Kidney glomerular epithelial cell (primary cell): Measurements from ENCODE around the gene ATP6V1G3.
"Not testable (repeated sequence)": the region's sequence is repeated elsewhere in the genome, so short reads cannot be mapped to it uniquely, and the experiment has no call there.

ENCODE experiments used
- DNase-seq: peaks from one replicate; lab custom pipeline; 2025; lab: John Stamatoyannopoulos, UW

Gene ATP6V1G3

DNA sequence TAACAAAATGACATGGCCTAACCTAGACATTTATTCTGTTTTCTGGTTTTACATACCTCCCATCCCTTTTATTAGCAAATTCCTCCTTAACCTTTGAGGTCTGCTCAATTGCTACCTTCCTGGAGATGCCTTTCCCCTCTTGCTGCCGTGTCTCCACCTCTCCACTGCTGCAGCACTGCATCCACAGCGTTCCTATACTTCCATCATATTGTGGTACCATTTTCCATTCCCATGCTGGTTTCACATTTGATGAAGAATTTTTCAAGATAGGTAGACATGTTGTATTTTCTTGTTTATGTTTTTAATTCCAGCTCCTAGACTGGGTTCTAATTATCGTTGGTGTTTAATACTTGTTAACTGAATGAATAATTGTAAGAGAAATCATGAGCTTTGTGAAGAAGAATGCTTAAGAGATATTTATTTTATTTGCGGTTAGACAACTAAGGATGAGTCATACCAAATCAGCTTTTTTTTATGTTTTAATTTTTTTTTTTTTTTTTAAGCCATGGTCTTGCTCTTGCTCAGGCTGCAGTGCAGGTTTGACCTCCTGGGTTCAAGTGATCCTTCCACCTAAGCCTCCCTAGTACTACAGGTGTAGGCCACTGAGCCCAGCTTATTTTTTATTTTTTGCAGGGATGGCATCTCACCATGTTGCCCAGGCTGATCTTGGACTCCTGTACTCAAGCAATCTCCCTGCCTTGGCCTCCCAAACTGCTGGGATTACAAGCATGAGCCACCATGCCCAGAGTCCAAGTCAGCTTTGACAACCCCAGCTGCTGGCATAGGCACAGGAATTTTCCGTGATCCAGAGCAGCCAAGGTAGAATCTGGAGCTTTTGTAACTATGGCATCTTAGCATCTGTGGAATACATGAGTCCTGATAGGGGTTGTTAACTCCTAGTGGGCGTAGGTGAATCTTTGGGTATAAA, 44.0 kb downstream of the ATP6V1G3 start:
- DNase-seq = peak; percentile 30

DNA sequence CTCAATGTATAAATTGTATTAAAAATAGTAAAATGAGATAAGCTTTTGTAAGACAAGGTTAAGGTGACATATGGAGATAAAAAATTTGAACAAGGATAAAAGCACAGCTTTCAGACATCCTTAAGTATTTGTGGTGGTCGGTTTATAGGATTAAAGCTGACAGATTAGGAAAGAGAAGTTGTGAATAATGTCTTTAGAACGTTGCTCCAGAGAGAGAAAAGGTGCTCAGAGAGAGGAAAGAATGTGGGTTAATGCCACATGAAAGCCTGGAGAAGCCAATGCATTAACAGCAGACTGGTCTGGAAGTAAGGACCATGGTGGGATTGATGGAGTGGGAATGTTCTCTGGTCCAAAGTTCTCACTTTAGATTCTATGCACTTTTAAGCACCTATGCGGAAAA, 44.8 kb downstream of the ATP6V1G3 start:
- no peak for DNase-seq

DNA sequence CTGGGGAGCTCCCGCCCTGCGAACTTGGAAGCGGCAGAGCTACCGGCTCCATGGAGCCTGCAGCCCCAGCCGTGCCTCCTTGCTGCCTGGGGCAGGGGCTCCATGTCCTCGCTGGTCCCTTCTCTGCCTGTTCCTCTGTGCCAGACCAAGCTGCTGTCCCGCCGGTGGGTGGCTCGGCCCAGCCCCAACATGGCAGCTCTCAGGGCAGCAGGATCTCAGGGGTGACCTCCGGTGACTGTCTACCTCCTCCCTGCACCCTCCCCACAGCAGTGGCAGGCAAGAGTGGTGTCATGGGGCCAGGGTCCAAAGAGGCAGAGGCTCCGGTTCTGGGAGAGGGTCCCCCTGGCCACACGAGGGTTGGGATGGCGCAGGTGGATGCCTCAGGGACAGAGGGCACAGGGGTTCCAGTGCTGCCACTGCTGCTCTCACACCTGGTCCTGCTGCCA, 45.8 kb downstream of the ATP6V1G3 start:
- no peak for DNase-seq

DNA sequence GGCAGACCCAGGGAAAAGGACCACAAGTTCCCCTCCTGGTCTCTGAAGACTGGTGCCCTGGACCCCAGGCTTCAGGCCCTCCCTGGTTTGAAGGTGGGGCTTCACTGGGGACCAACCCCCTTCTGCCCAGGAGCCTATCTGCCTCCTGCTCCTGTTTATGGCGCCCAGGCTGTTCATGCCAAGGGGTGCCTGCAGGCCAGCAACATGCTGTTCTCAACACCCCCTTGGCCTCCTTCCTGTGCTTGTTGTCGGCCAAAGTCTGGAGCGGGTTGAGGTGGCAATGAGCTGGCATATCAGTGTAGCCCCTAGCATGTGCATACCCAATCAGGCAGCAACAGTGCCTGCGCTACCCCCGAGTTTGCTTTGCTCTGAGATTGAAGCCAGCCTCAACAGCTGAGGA, 46.3 kb downstream of the ATP6V1G3 start:
- no peak for DNase-seq

DNA sequence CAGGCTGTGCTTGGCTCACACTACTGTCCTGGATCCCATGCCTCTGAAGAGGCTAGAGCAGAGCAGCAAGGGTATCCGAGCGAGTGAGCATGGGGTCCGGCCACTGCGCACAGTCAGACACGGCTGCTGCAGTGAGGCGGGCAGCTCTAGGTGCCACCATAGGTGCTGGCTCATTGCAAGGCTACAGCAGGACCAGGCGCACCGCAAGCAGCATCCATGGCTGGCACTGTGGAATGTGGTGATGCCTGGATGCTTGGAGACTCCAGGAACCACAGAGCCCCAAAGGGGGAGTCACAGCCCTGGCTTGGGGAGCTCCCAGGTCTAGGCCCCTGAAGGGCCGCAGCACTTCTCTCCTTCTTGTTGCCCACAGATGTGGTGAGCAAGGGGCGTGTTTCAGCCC, 47.2 kb downstream of the ATP6V1G3 start:
- no peak for DNase-seq

DNA sequence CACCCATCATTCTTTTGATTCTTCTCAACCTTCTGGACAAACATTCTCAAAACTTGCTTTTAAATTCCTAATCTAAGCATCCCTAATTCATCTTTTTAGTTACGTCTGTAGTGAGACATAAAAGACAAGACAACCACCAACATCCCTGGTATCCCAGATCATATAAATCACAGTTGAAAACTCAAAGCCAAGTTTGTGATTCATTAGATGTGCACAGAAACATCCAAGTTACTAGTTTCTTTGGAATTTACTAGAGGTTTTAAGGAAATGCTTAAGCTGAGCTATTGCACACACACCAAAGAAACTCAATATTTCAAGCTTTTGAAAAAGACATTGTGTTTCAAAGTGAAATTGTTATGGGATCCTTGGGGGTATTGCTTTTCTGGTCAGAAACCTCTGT, 47.6 kb downstream of the ATP6V1G3 start:
- peak; percentile 28 for DNase-seq

DNA sequence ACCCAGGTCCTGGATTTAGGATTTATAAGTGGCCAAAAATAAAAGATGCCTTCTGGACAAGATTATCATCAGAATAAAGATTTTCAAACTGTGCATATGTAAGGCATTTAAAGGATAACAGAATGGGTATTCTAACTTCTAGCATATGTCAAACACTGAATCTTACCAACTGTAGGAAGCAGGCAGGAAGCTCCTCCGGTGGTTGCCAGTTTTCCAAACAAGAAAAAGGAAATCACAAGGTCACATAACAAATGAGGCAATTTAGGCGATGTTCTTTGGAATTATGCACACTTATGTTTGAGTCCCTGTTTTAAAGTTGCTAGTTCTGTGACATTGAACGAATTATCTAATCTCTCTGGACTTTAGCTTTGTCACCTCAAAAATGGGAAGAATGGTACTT, 48.9 kb downstream of the ATP6V1G3 start:
- no peak for DNase-seq

DNA sequence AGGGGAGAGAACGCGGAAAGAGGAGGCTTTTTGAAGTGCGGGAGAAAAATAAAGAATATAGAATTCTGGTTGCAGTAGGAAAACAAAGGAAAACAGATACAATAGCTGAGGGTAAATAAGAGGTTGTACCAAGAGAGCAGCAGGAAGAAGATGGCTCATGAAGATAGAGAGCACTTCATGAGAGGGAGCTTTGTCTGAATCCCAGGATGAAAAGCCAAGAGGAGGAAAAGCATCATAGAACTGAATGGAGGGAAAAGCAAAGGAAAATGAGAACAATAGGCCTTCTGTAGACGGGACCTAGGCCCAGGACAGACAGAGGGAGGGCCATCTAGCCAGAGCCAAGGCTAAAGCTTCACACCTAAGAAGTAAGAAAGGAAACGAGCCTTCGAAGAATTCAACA, 49.5 kb downstream of the ATP6V1G3 start:
- no peak for DNase-seq

DNA sequence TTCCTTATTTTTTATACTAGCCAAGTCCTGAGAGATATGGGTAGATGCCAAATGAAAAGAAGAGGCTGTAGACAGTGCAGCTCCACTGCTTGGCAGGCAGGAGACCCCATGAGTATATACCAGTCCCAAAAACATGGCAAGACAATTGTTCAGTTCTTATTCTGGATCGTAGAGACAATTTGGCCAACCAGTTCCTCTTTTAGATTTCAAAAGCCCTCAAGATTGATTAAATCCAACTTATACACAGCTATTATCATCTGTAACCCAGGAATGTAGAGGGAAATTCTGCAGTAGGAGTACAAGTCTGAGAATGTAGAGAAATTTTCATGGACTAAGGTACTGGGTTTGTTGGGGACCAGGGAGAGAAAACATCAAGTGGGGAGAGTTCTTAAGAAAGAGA, 50.3 kb downstream of the ATP6V1G3 start:
- no peak for DNase-seq

DNA sequence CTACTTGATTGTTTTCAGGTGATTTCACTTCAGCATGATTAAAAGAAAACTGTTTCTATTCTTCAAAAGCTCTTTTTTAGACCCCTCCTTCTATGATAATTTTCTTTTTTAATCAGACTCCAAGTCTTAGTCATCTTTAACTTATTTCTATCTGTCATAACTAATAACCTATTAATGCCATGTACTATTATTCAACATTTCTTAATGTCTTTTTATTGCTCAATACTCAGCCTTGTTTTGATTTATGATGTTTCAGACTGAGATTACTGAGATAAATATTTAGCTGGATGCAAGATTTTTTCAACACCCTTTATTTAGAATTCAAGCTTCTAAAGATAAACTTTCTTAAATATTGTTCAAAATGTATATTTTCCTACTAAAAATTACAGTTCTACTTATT, 53.6 kb downstream of the ATP6V1G3 start:
- DNase-seq = no peak

DNA sequence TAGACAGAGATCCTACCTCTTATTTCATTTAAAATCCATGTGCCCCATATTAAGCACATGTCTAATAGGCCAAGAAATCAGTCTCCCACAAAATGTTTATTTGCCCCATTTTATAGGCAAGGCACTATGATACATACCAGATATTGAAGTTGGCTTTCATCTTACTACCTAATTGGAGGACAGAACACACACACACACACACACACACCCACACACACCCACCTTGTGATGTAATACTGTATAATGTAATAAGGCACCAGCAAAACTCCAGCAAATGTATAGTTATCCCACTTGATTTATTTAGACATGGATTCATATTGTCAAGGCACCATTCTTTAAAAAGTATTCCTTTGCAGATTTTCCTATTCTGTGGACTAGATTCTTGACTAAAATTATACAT, 56.8 kb downstream of the ATP6V1G3 start:
- DNase-seq = no peak

DNA sequence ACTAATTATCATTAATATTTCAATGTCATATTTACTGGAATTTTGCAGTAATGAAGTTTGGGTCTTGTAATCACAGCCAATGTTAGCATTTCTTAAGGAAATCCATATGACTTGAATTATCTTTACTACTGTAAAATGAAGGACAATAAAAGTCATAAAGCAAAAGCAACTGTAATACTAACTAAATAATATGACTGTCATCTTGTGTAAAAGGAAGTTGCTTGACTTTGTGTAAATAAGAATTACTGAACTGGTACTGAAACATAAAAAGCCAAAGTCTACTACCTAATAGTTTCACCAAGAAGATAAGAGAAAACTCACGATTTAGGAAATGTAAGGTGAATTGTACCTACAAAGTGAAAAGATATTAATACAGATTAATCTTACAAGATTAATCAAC, 57.5 kb downstream of the ATP6V1G3 start:
- no peak for DNase-seq

DNA sequence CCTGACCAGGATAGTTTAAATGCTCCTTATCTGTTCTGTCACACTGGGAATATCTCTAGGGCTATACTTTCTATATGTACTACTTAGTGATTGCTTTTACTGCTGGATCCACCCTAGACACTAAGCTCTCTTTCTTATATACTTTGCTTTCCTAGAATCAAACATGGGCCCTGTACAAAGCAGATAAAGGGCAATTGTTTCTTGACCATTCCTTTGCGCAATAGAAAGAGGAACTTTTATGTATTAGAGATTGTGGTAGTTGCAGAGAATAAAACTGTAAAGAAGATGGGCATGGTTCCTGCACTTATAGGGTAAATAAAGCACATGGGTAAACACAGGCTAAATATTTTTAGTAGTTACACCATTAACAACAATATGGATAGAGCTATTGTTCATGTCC, 58.8 kb downstream of the ATP6V1G3 start:
- no peak for DNase-seq

DNA sequence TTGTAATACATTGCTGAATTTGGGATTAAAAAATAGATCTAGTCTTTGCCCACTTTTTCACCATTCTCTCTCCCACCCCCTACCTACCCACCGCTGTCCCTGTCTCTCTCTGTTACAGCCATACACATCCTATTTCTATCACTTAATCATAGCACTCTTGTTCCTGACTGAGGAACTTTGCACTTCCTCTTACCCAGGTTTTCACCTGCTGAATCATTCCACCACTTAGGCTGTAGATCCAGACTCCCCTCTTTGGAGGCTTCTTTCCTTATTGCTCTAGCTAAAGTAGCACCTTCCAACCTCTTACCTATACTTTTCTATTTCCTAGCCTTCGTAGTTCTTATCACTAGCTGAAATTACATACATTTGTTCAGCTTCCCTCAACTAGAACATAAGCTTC, 59.6 kb downstream of the ATP6V1G3 start:
- DNase-seq = no peak

DNA sequence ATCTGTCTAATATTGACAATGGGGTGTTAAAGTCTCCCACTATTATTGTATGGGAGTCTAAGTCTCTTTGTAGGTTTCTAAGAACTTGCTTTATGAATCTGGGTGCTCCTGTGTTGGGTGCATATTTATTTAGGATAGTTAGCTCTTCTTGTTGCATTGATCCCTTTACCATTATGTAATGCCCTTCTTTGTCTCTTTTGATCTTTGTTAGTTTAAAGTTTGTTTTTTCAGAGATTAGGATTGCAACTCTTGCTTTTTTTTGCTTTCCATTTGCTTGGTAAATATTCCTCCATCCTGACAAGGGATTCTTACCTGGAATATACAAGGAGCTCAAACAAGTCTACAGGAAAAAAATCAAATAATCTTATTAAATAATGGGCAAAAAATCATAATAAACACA, 63.1 kb downstream of the ATP6V1G3 start:
- not testable (repeated sequence) for DNase-seq
